ENCODE measurements around the gene WDFY1.

GRCh38 chr2:223969856-223970255, 24.7 kb upstream of the WDFY1 start:
- TF ChIP-seq POLR2AphosphoS5 (IDR thresholded peaks at IDR 0.05; ENCODE audit: low read depth, low read length) (no peak), REST (IDR thresholded peaks at IDR 0.05; ENCODE audit: insufficient read depth in 1 of 2, low read depth in 2 of 2, low read length in 2 of 2) (no peak), FOXP2 (optimal IDR thresholded peaks at IDR 0.05; ENCODE audit: borderline replicate concordance, extremely low read depth, extremely low read length, insufficient read depth) (no peak), TAF1 (IDR thresholded peaks at IDR 0.05; ENCODE audit: borderline replicate concordance, insufficient read depth, low read length) (no peak)
